K562 (cell line): Measurements from ENCODE around the gene ANKRD60. TPM values are rescaled to one million over a fixed set of nuclear protein-coding genes. Genes with fewer than 3 reads are reported as not detected.
A peak's percentile ranks its signal among the peaks of the same experiment; 100 is the strongest.

Experiments
- AFF4 ChIP-seq: sonication (generic); formaldehyde crosslinking; IDR thresholded peaks from 2 replicates; pipeline ENCODE4 v1.8.0; 2023; ENCODE audit warnings: mild to moderate bottlenecking, missing genetic modification reagents
- ARID1B ChIP-seq: fragments of 450-650 bp; IDR thresholded peaks from 2 replicates; pipeline ENCODE4 v1.6.1; 2016; ENCODE audit warnings: antibody characterized with exemption, mild to moderate bottlenecking, inconsistent platforms
- ATF7 ChIP-seq: fragments of 450-650 bp; IDR thresholded peaks from 2 replicates; pipeline ENCODE4 v1.7.1; 2014; ENCODE audit warnings: mild to moderate bottlenecking, moderate library complexity
- BRD4 ChIP-seq: fragments of 200-600 bp; sonication (generic); IDR thresholded peaks from 2 replicates; pipeline ENCODE4 v1.6.1; 2017; ENCODE audit warnings: inconsistent platforms
- CBFA2T3 ChIP-seq: fragments of 450-650 bp; IDR thresholded peaks from 2 replicates; pipeline ENCODE4 v1.6.1; 2017
- CEBPG ChIP-seq, 3 experiments: fragments of 200-800 bp in 1 of 3; sonication (Bioruptor generic) in 1 of 3; sonication (generic) in 1 of 3; formaldehyde crosslinking in 1 of 3; IDR thresholded peaks in 2 of 3; conservative IDR thresholded peaks in 1 of 3; 2 replicates each; pipeline versions ENCODE4 v1.6.1 to v1.8.0; 2016 to 2022; ENCODE audit warnings: missing compliant biosample characterization in 2 of 3, missing genetic modification characterization in 2 of 3, mild to moderate bottlenecking in 1 of 3, missing genetic modification reagents in 1 of 3
- E2F1 ChIP-seq: sonication (generic); formaldehyde crosslinking; IDR thresholded peaks from 2 replicates; pipeline ENCODE4 v1.8.1; 2023; ENCODE audit warnings: mild to moderate bottlenecking, missing genetic modification reagents, moderate library complexity
- FOXP4 ChIP-seq: sonication (generic); formaldehyde crosslinking; IDR thresholded peaks from 2 replicates; pipeline ENCODE4 v1.8.0; 2022; ENCODE audit warnings: mild to moderate bottlenecking, missing genetic modification reagents, borderline replicate concordance
- GMEB1 ChIP-seq: fragments of 250-450 bp; sonication (Bioruptor Pico); IDR thresholded peaks from 2 replicates; pipeline ENCODE4 v1.4.0; 2020; ENCODE audit warnings: mild to moderate bottlenecking
- ILF3 ChIP-seq: fragments of 450-650 bp; IDR thresholded peaks from 2 replicates; pipeline ENCODE4 v1.6.1; 2018; ENCODE audit warnings: antibody characterized with exemption, mild to moderate bottlenecking, moderate library complexity, borderline replicate concordance
- NCOA4 ChIP-seq: fragments of 450-650 bp; IDR thresholded peaks from 2 replicates; pipeline ENCODE4 v1.6.1; 2018; ENCODE audit warnings: mild to moderate bottlenecking; ENCODE audit not compliant: partially characterized antibody
- NFIC ChIP-seq: fragments of 450-650 bp; IDR thresholded peaks from 2 replicates; pipeline ENCODE4 v1.6.1; 2017; ENCODE audit warnings: mild to moderate bottlenecking, inconsistent platforms
- SUPT5H ChIP-seq: fragments of 450-650 bp; IDR thresholded peaks from 2 replicates; pipeline ENCODE4 v1.6.1; 2016
- USF1 ChIP-seq: sonication (generic); formaldehyde crosslinking; IDR thresholded peaks from 2 replicates; pipeline ENCODE4 v1.9.0; 2022; ENCODE audit warnings: mild to moderate bottlenecking, missing genetic modification reagents
- ZNF124 ChIP-seq: sonication (generic); formaldehyde crosslinking; IDR thresholded peaks from 2 replicates; pipeline ENCODE4 v1.8.1; 2022; ENCODE audit warnings: missing genetic modification reagents
- ZNF133 ChIP-seq: fragments of 250-450 bp; sonication (Bioruptor Pico); IDR thresholded peaks from 2 replicates; pipeline ENCODE4 v1.4.0; 2020; ENCODE audit warnings: mild to moderate bottlenecking
- ZNF23 ChIP-seq: fragments of 250-450 bp; sonication (Bioruptor Pico); IDR thresholded peaks from 2 replicates; pipeline ENCODE4 v1.4.0; 2020; ENCODE audit warnings: mild to moderate bottlenecking
- ZNF232 ChIP-seq: sonication (generic); formaldehyde crosslinking; IDR thresholded peaks from 2 replicates; pipeline ENCODE4 v1.8.0; 2022; ENCODE audit warnings: mild to moderate bottlenecking, missing genetic modification reagents
- ZNF584 ChIP-seq: fragments of 200-800 bp; sonication (Bioruptor generic); IDR thresholded peaks from 2 replicates; pipeline ENCODE4 v1.6.1; 2016; ENCODE audit warnings: low read depth, mild to moderate bottlenecking, missing genetic modification characterization, missing compliant biosample characterization
- ZNF668 ChIP-seq: fragments of 250-450 bp; sonication (Bioruptor Pico); IDR thresholded peaks from 2 replicates; pipeline ENCODE4 v1.8.0; 2022; ENCODE audit warnings: mild to moderate bottlenecking, inconsistent platforms
- ZNF696 ChIP-seq: fragments of 250-450 bp; sonication (Bioruptor Pico); conservative IDR thresholded peaks from 2 replicates; pipeline ENCODE4 v1.4.0; 2020; ENCODE audit warnings: mild to moderate bottlenecking, moderate library complexity
- polyA plus RNA-seq, 8 experiments: library from polyadenylated mRNA; depleted of rRNA in 4 of 8; stranded (reverse) in 5 of 8; unstranded in 3 of 8; fragments of >200 nt; fragmentation: Nextera tagmentation in 2 of 8; fragmentation: Illumina TruSeq in 1 of 8; extraction: Ambion mirVana in 2 of 8; extraction: Trizol in 1 of 8; gene quantifications; 2 replicates each; pipeline versions ENCODE4 v1.2.1 to v1.2.3, GENCODE V29; 2011 to 2014; ENCODE audit warnings: inconsistent platforms in 1 of 8, missing spikeins in 1 of 8
- total RNA-seq, 7 experiments: library from RNA; depleted of rRNA in 6 of 7; stranded (reverse); fragments of >200 nt in 6 of 7; fragmentation: Illumina TruSeq in 2 of 7; extraction: Trizol in 2 of 7; gene quantifications; 2 replicates each; pipeline versions ENCODE4 v1.2.1 to v1.2.3, GENCODE V29; 2011 to 2021; ENCODE audit warnings: low replicate concordance in 1 of 7

The ANKRD60 gene
- total and polyA plus RNA-seq, 9 of the 15 experiments (the other 6 are each of a cell fraction or from before 2014, with no cell fraction given), result not detected

- TF ChIP-seq AFF4 (CRISPR knock-in tag), result no peak
- no peak for TF ChIP-seq ZNF584 (CRISPR knock-in tag)
- peak; percentile 58 for TF ChIP-seq CEBPG (CRISPR knock-in tag; IDR thresholded peaks at IDR 0.05)
- TF ChIP-seq CEBPG (tag; conservative IDR thresholded peaks at IDR 0.05 in 1 of 2, IDR thresholded peaks at IDR 0.05 in 1 of 2), result peak; percentile 23 to 96; a peak in 3 of 4 replicates
- no peak for TF ChIP-seq CBFA2T3
- TF ChIP-seq NFIC, result no peak
- TF ChIP-seq NCOA4, result no peak
- no peak for TF ChIP-seq ZNF124
- no peak for TF ChIP-seq ZNF133 (CRISPR knock-in tag)
- TF ChIP-seq ATF7, result peak; percentile 51; the same call in 1 of the 2 replicates
- no peak for TF ChIP-seq BRD4
- no peak for TF ChIP-seq SUPT5H
- TF ChIP-seq ZNF232 (CRISPR knock-in tag), result no peak
- TF ChIP-seq ARID1B, result peak; percentile 30; the same call in 1 of the 2 replicates
- no peak for TF ChIP-seq USF1 (CRISPR knock-in tag)
- no peak for TF ChIP-seq ZNF668 (CRISPR knock-in tag)
- no peak for TF ChIP-seq FOXP4
- no peak for TF ChIP-seq ZNF23 (CRISPR knock-in tag)
- no peak for TF ChIP-seq GMEB1
- no peak for TF ChIP-seq ZNF696 (CRISPR knock-in tag)
- no peak for TF ChIP-seq E2F1 (CRISPR knock-in tag)
- no peak for TF ChIP-seq ILF3
Observed at GRCh38 chr20:58219342-58219700, 9.1 kb downstream of the ANKRD60 start (continued).
